ENCODE results near the gene BPIFB6. TPM values are rescaled to one million over a fixed set of nuclear protein-coding genes. Genes with fewer than 3 reads are reported as not detected.

Gene BPIFB6
- total RNA-seq, 1 experiment from 2014 or later = not detected

DNA sequence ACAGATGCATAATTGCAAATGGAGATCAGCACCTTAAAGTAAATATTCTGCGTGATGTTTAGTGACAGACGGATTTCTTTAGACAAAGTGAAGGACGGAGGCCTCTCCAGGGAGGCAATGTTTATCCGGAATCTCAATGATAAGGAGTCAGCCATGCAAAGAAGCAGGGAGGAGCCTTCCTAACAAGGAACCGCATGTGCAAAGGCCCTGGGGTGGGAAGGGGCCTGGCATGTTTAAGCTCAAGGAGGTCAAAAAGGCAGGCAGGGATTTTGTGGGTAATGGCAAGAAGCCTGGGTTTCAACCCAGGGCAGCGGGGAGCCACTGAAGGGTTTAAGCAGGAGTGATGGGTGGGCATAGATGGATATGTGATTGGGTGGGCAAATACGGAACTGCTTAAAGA lies 22.9 kb downstream of the BPIFB6 start:
- ChIA-PET CTCF (no interaction called here), POLR2A (ENCODE audit: unreplicated experiment) (no interaction called here)
- Histone ChIP-seq H3K27me3 (ENCODE audit: low read length) (peaks cover 37% of the 10 kb centered on the region), H3K36me3 (ENCODE audit: low read depth, low read length) (no peaks in the 10 kb centered on the region), H2AFZ (ENCODE audit: low read length) (no peak overlapping the region), H3K27ac (ENCODE audit: low read length) (no peak overlapping the region), H4K20me1 (ENCODE audit: low read length) (no peaks in the 10 kb centered on the region), H3K9me3 (ENCODE audit: low read length) (no peaks in the 10 kb centered on the region), H3F3A (ENCODE audit: low read length, unreplicated experiment) (no peaks in the 10 kb centered on the region), H3K9ac (ENCODE audit: low read length) (no peak overlapping the region), H3K4me1 (ENCODE audit: insufficient read depth, low read length) (no peaks in the 10 kb centered on the region), H3K9me2 (replicated peaks; ENCODE audit: low read length) (no peaks in the 10 kb centered on the region), H3K4me2 (ENCODE audit: low read length) (no peak overlapping the region), H3K4me3 (ENCODE audit: low read length) (no peak overlapping the region), H3K79me2 (ENCODE audit: low read length) (no peaks in the 10 kb centered on the region)
- no TSS peak for BruUV-seq (replicated peaks)
- intact Hi-C loops (cut with micrococcal nuclease) = no loop called here
- DNase-seq (no peak), ATAC-seq (no peak)
- TF ChIP-seq EZH2 (IDR thresholded peaks at IDR 0.05; ENCODE audit: low read length, unreplicated experiment) (no peak), EZH2phosphoT487 (IDR thresholded peaks at IDR 0.05; ENCODE audit: borderline replicate concordance, low read length) (no peak)
- TF ChIP-seq, protein P1, sequence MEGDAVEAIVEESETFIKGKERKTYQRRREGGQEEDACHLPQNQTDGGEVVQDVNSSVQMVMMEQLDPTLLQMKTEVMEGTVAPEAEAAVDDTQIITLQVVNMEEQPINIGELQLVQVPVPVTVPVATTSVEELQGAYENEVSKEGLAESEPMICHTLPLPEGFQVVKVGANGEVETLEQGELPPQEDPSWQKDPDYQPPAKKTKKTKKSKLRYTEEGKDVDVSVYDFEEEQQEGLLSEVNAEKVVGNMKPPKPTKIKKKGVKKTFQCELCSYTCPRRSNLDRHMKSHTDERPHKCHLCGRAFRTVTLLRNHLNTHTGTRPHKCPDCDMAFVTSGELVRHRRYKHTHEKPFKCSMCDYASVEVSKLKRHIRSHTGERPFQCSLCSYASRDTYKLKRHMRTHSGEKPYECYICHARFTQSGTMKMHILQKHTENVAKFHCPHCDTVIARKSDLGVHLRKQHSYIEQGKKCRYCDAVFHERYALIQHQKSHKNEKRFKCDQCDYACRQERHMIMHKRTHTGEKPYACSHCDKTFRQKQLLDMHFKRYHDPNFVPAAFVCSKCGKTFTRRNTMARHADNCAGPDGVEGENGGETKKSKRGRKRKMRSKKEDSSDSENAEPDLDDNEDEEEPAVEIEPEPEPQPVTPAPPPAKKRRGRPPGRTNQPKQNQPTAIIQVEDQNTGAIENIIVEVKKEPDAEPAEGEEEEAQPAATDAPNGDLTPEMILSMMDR (conservative IDR thresholded peaks at IDR 0.05; ENCODE audit: low read depth, low read length) = no peak

DNA sequence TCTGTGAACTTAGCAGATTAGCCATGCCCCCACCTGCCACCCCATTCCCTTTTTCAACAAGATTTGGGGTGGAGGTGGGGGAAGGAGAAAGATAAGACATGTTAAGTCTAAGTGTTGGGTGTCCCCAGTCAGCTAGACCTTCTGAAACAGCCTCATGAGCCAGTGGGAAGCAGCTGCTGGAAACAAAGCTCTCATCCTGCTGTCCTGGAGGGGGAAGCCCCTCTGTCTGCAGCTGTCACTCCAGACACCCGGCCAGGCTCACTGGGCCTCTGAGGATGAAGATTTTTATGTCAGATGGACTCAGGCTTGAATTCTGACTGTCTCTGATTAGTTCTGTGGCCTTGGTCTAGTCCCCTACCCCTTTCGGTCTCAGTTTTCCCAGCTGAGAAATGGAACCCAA lies 23.3 kb downstream of the BPIFB6 start:
- DNase-seq (no peak), ATAC-seq (no peak)
- Histone ChIP-seq H3K4me2 (ENCODE audit: low read length) (no peak overlapping the region), H2AFZ (ENCODE audit: low read length) (no peak overlapping the region), H3K27ac (ENCODE audit: low read length) (no peak overlapping the region), H4K20me1 (ENCODE audit: low read length) (no peaks in the 10 kb centered on the region), H3K4me3 (ENCODE audit: low read length) (no peak overlapping the region), H3K79me2 (ENCODE audit: low read length) (no peaks in the 10 kb centered on the region), H3K4me1 (ENCODE audit: insufficient read depth, low read length) (no peaks in the 10 kb centered on the region), H3K36me3 (ENCODE audit: low read depth, low read length) (no peaks in the 10 kb centered on the region), H3K9ac (ENCODE audit: low read length) (no peak overlapping the region), H3K9me3 (ENCODE audit: low read length) (no peaks in the 10 kb centered on the region), H3K9me2 (replicated peaks; ENCODE audit: low read length) (no peaks in the 10 kb centered on the region), H3F3A (ENCODE audit: low read length, unreplicated experiment) (no peaks in the 10 kb centered on the region), H3K27me3 (ENCODE audit: low read length) (peaks cover 37% of the 10 kb centered on the region)
- TF ChIP-seq, protein P1 (conservative IDR thresholded peaks at IDR 0.05; ENCODE audit: low read depth, low read length) = no peak
- TF ChIP-seq EZH2phosphoT487 (IDR thresholded peaks at IDR 0.05; ENCODE audit: borderline replicate concordance, low read length) (no peak), EZH2 (IDR thresholded peaks at IDR 0.05; ENCODE audit: low read length, unreplicated experiment) (no peak)
- BruUV-seq (replicated peaks) = no TSS peak
- intact Hi-C loops (cut with micrococcal nuclease) = no loop called here
- ChIA-PET POLR2A (ENCODE audit: unreplicated experiment) (no interaction called here), CTCF (no interaction called here)

DNA sequence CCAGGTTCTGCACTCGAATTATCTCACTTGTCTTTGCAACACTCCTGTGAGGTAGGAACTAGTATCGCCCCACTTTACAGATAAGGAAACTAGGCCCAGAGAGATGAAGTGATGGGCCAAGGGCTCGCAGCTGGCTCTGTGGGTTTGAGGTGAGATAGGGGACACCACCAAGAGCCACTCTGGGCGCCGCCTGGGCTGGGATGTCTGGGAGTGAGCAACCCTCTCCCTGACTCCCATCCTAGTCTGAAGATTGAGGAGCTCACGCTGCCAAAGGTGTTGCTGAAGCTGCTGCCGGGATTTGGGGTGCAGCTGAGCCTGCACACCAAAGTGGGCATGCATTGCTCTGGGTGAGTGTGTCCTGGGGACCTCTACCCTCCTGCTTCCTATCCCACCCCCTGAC lies 27.7 kb downstream of the BPIFB6 start:
- no TSS peak for BruUV-seq (replicated peaks)
- H3F3A ChIP-seq (ENCODE audit: low read length, unreplicated experiment) = no peaks in the 10 kb centered on the region
- H3K9ac ChIP-seq (ENCODE audit: low read length) = no peak overlapping the region
- H3K27me3 ChIP-seq (ENCODE audit: low read length) = peaks cover 37% of the 10 kb centered on the region
- H3K79me2 ChIP-seq (ENCODE audit: low read length) = no peaks in the 10 kb centered on the region
- no peak overlapping the region for H2AFZ ChIP-seq (ENCODE audit: low read length)
- no peaks in the 10 kb centered on the region for H3K36me3 ChIP-seq (ENCODE audit: low read depth, low read length)
- H3K4me2 ChIP-seq (ENCODE audit: low read length) = no peak overlapping the region
- H3K4me1 ChIP-seq (ENCODE audit: insufficient read depth, low read length) = no peaks in the 10 kb centered on the region
- no peak for TF ChIP-seq EZH2phosphoT487 (IDR thresholded peaks at IDR 0.05; ENCODE audit: borderline replicate concordance, low read length)
- TF ChIP-seq, protein P1 (conservative IDR thresholded peaks at IDR 0.05; ENCODE audit: low read depth, low read length) = no peak
- no peak for TF ChIP-seq EZH2 (IDR thresholded peaks at IDR 0.05; ENCODE audit: low read length, unreplicated experiment)
- H3K9me3 ChIP-seq (ENCODE audit: low read length) = no peaks in the 10 kb centered on the region
- ATAC-seq (no peak), DNase-seq (no peak)
- H3K27ac ChIP-seq (ENCODE audit: low read length) = no peak overlapping the region
- no peaks in the 10 kb centered on the region for H3K9me2 ChIP-seq (replicated peaks; ENCODE audit: low read length)
- ChIA-PET CTCF (no interaction called here), POLR2A (ENCODE audit: unreplicated experiment) (no interaction called here)
- no peak overlapping the region for H3K4me3 ChIP-seq (ENCODE audit: low read length)
- H4K20me1 ChIP-seq (ENCODE audit: low read length) = no peaks in the 10 kb centered on the region
- intact Hi-C loops (cut with micrococcal nuclease) = no loop called here

Data from PC-3 (cell line).